ENCODE results near the gene SATB2. TPM values are rescaled to one million over a fixed set of nuclear protein-coding genes. Genes with fewer than 3 reads are reported as not detected.
A peak's percentile ranks its signal among the peaks of the same experiment; 100 is the strongest.

Gene SATB2
- total and polyA plus RNA-seq, 9 donors, result 0.92 to 6.3 (median 3.8) TPM

- intact Hi-C loops (cut with DNase I), result no loop called here
- no peaks in the 10 kb centered on the region for H3K27me3 ChIP-seq
- 2 to 5% (median 5%) methylated on average over 11 of the region's 11 CpGs for WGBS, 3 donors
Measured at GRCh38 chr2:199470361-199470671, 12.6 kb upstream of the SATB2 start.

GRCh38 chr2:199469514-199470360 is 12.0 kb upstream of the SATB2 start:
- TF ChIP-seq EP300 (IDR thresholded peaks at IDR 0.05) (no peak), POLR2A (IDR thresholded peaks at IDR 0.05) (no peak), CTCF (IDR thresholded peaks at IDR 0.05) (no peak)
- WGBS, 3 donors, result 6 to 7% (median 7%) methylated on average over 30 of the region's 30 CpGs
- Histone ChIP-seq H3K9me3 (no peaks in the 10 kb centered on the region), H3K27ac (no peak overlapping the region), H3K27me3 (no peaks in the 10 kb centered on the region), H3K36me3 (no peaks in the 10 kb centered on the region), H3K4me1 (ENCODE audit: insufficient read depth) (peaks cover 7% of the 10 kb centered on the region), H3K4me3 (peak overlapping the region; percentile 0)
- DNase-seq, result no peak
- intact Hi-C loops (cut with DNase I), result no loop called here

More at GRCh38 chr2:199470361-199470671, 12.6 kb upstream of the SATB2 start:
- Histone ChIP-seq H3K36me3 (no peaks in the 10 kb centered on the region), H3K4me3 (no peak overlapping the region), H3K9me3 (no peaks in the 10 kb centered on the region), H3K4me1 (ENCODE audit: insufficient read depth) (peaks cover 7% of the 10 kb centered on the region), H3K27ac (no peak overlapping the region)
- no peak for DNase-seq
- TF ChIP-seq EP300 (IDR thresholded peaks at IDR 0.05) (no peak), POLR2A (IDR thresholded peaks at IDR 0.05) (no peak), CTCF (IDR thresholded peaks at IDR 0.05) (no peak)

- H3K4me3 ChIP-seq, result peak overlapping the region; percentile 0
Measured at GRCh38 chr2:199468561-199469513, 11.1 kb upstream of the SATB2 start.

More at GRCh38 chr2:199468561-199469513, 11.1 kb upstream of the SATB2 start:
- whole genome bisulfite sequencing, 3 donors, result 13 to 17% (median 16%) methylated on average over 55 of the region's 55 CpGs
- Histone ChIP-seq H3K9me3 (no peaks in the 10 kb centered on the region), H3K27ac (no peak overlapping the region), H3K4me1 (ENCODE audit: insufficient read depth) (peaks cover 8% of the 10 kb centered on the region), H3K36me3 (no peaks in the 10 kb centered on the region), H3K27me3 (no peaks in the 10 kb centered on the region)
- no peak for TF ChIP-seq POLR2A (IDR thresholded peaks at IDR 0.05)
- TF ChIP-seq CTCF (IDR thresholded peaks at IDR 0.05), result no peak
- no peak for TF ChIP-seq EP300 (IDR thresholded peaks at IDR 0.05)
- DNase-seq, result no peak
- intact Hi-C loops (cut with DNase I), result no loop called here

Data from ovary (tissue), 9 donors.